Kasumi-1 (cell line): ENCODE measurements around the gene UBE2E1.
A peak's percentile ranks its signal among the peaks of the same experiment; 100 is the strongest.
"Not testable (repeated sequence)": the region's sequence is repeated elsewhere in the genome, so short reads cannot be mapped to it uniquely, and the experiment has no call there.

Experiments
- DNase-seq, 2 experiments: peaks; one replicate each; lab custom pipeline; 2025; lab: John Stamatoyannopoulos, UW

Gene UBE2E1

DNA sequence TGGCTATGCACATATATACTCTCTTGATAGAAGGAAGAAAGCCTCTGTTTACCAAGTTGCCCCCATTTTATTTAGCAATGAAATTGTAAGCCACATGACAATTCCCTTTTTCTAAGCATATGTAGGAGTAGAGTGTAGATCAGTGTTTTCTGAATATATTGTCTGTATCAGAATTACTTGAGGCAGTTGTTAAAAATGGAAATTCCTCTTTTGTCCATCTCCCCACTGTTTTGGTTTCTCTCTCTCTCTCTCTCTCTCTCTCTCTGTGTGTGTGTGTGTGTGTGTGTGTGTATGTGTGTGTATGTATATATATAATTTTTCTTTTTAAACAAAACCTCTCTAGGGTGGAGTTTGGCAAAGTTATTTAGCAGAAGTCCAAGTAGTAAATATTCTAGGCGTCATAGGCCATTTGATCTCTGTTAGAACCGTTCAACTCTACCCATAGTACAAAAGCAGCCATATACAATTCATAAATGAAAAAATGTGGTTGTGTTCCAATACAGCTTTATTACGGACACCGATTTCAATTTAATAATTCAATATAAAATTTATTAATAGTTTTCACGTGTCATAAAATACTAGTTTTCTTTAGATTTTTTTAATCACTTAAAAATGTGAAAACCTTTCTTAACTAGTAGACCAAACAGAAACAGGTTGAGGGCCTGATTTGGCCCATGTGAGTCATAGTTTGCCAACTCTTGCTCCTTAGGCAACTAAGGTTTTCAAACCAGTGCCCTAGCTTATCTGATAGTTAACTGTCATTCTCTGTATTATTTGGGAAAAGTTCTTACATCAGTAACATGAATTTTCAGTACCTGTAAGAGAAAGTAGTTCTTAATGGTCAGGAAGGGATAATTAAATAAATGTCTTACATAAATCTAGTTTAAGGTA is 39.8 kb downstream of the UBE2E1 start:
- DNase-seq: peak; percentile 9 to 18

- not testable (repeated sequence) for DNase-seq
These were observed 43.7 kb downstream of the UBE2E1 start for GRCh38 chr3:23849462-23849861.

- DNase-seq: no peak
These were observed 50.5 kb downstream of the UBE2E1 start for GRCh38 chr3:23856286-23856685.

DNA sequence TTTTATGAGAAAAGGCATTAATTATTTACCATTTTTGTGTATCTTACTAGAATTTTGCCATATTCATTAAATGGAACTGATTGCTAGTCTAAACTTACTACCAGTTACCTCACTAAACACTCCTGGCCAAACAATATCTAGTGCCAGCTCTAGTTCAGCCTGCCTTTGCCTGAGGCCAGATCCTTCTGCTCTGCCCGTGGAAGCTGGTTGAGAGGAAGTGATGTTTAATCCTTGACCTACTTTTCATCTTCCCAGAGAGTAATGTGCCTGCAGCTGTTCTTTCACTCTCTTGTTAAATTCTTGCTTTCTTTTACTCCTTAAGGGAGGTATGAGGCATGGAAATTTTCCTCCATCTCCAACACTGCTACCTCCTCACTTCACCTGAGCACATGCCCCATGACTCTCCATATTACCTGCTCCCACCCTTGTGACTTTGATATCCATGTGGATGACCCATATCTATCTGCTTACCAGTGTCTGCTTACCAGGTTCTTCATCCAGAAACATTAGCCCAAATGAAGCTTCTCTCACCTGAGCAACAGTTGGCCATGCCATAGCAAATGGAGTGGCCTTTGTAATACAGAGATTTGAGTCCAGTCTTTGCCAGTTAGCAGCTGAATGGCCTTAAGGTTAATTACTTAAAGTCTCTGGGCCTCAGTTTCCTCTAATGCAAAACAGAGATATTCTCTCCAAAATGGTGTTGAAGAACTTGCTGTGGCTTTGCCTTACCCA is 53.4 kb downstream of the UBE2E1 start:
- DNase-seq: no peak

DNA sequence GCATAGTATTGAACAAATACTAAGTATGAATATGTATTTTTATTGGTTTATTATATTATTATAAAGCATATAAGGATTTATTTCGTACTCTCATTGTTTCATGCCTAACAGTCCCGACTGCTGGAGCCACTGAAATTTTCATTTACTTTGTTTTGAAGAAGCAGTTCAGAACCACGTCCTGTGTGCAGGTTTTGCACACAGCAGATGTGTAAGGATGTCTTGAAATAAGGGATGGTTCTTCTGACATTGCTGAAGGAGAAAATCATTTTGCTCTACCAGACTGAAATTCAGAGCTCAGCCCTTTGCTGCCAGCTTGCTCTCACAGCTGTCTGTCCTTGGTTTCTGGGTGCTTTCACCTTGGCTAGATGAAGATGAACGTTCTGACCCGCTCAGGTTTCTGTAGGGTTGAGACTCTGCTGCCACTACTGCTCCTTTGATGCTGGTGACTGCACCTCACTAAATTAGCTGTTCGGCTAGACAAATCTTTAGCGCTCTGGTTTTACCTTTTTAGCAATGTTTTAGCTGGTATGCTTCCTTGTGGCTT is 54.2 kb downstream of the UBE2E1 start:
- no peak for DNase-seq

- DNase-seq: no peak
These were observed 55.9 kb downstream of the UBE2E1 start for GRCh38 chr3:23861689-23862088.

DNA sequence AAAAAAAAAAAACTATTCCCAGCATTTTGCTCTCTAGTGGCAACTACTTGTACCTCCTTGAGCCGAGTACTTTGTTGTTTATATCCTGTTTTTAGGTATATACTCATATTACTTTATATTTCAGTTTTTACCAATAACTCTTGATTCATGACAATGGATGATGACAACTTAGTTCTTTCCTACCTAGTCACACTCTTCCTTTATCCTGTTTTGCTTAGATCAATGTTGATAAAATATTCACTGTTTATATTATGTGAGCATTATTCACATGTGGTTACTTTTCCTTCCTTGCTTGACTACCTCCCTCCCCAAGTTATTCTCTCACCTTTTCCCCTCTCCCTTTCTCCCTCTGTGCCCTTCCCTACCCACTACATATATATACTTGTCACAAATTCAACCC is 57.3 kb downstream of the UBE2E1 start:
- no peak for DNase-seq

DNA sequence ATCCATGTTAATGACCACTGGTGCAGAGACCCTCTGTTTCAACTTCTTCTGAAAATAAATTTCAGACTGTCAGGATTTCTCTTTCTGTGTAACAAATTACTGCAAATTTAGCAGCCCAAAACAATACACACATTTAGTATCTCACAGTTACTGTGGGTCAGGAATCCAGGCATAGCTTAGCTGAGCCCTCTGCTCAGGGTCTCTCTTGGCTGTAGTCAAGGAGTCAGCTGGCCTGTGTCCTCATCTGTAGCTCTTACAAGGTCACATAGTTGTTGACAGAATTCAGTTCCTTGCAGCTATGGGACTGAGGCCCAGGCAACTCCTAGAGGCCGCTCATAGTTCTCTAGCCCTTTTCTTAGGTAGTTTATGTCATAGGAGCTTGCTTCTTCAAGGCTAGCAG is 59.2 kb downstream of the UBE2E1 start:
- DNase-seq: no peak

DNA sequence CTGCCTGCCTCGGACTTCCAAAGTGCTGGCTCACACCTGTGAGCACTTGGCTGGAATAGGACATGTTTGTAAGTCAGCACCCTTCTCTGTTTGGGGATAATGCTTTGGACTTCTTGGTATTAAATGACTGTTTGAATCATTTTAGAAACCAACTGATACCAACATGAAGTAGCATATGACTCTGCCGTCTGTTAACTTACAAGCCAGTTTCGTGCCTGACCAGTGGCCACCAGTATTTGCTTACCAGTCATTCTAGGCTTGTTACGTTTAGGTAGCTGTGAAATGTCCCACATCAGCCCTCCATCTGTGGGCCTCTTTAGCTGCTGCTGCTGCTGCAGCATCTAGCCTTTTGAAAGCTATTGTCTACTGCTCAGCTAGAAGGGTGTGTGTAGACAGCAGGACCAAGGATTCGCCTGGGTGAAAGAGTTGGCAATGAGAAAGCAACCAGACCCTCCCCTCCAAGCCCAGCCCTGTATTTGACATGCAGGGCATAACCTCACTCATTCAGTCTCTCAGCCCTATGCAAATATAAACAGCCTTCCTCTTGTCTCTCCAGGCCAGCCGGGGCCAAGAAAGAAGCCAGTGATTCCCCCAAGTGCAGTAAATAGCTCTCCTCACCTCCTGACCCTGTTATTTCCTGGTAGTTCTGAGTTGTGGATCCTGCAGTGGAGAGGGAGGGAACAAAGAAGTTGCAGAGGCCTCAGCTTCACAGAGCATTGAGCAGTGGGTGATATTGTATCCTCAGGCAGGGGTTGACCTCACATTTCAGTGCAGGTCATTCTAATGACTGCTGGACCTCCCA is 60.0 kb downstream of the UBE2E1 start:
- no peak for DNase-seq

DNA sequence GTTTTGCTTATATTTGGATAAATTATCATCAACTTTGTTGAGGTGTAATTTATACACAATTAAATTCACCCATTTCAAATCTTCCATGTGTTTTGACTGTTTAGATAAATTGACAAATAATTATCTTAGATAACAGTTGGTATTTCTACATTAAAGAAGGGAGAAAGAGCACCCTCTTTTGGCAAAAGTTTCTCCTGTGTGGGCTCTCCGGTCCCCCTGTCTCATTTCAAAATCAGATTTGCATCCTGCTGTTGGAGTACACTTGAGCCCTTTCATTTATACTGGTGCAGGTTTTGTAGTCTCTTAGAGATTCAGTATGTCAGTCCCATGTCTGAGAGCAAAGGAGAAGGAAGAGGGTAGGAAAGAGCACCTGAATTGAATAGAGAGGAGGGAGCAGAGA is 61.6 kb downstream of the UBE2E1 start:
- DNase-seq: no peak

GRCh38 chr3:23867838-23868237 is 62.1 kb downstream of the UBE2E1 start:
- DNase-seq: no peak

GRCh38 chr3:23869977-23870662 is 64.4 kb downstream of the UBE2E1 start:
- no peak for DNase-seq

DNA sequence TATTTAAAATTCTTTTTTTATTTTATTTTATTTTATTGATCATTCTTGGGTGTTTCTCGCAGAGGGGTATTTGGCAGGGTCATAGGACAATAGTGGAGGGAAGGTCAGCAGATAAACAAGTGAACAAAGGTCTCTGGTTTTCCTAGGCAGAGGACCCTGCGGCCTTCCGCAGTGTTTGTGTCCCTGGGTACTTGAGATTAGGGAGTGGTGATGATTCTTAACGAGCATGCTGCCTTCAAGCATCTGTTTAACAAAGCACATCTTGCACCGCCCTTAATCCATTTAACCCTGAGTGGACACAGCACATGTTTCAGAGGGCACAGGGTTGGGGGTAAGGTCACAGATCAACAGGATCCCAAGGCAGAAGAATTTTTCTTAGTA is 64.9 kb downstream of the UBE2E1 start:
- DNase-seq: not testable (repeated sequence)

DNA sequence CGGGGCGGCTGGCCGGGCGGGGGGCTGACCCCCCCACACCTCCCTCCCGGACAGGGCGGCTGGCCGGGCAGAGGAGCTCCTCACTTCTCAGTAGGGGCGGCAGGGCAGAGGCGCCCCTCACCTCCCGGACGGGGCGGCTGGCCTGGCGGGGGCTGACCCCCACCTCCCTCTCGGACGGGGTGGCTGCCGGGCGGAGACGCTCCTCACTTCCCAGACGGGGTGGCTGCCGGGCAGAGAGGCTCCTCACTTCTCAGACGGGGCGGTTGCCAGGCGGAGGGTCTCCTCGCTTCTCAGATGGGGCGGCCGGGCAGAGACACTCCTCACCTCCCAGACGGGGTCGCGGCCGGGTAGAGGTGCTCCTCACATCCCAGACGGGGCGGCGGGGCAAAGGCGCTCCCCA is 65.6 kb downstream of the UBE2E1 start:
- not testable (repeated sequence) for DNase-seq

- DNase-seq: no peak
These were observed 66.6 kb downstream of the UBE2E1 start for GRCh38 chr3:23872330-23872729.

DNA sequence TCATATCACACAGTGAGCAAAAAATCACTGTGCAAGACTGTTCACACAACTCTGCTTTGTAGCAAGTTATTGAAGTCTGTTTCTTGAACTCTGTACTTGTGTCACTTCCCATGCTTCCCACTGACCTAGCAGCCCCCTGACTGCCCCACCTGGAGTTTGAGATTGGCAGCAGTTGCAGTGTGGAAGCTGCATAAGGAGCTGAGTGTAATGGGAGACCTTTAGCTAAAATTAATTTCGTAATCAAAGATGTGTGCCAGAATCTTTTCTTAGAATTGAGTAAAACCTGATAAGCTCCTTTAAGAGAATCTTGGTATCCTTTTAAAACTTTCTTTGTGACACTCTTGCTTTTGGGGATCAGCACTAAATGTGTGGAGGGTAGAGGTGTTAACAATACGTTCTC is 68.2 kb downstream of the UBE2E1 start:
- no peak for DNase-seq

DNA sequence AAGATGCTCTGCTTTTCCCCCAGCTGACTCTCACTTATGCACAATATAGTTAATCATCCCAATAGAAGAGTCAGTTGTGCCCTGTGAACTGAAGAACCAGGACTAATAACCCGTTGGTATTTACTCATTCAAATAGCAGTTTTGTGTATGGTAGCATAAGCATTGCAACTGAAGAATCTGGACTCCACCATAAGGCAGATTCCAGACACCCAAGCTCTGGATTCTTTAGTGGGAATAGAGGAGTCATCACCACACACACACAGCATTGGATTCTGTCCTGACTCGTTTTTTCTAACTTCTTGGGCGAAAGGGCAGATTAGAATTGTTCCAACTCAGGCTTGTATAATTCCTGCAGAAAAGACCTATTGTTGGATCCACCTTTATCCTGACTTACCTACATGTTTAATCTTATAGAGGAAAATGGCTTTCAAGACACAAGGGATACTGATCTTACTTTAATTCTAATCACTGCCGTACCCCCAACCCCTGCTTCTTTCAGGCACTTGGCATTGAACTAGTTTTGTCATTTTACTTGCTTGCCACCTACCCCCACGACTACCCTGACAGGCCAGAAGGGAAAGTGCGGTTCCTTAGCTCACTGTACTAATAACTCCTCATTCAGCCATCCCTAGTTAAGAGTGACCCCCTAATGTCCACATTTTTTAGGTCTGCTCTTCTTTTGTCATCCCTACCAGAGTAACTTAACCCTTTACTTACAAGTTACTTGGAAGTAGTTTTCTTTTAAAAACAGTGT is 68.8 kb downstream of the UBE2E1 start:
- no peak for DNase-seq

GRCh38 chr3:23875113-23875725 is 69.5 kb downstream of the UBE2E1 start:
- no peak for DNase-seq

DNA sequence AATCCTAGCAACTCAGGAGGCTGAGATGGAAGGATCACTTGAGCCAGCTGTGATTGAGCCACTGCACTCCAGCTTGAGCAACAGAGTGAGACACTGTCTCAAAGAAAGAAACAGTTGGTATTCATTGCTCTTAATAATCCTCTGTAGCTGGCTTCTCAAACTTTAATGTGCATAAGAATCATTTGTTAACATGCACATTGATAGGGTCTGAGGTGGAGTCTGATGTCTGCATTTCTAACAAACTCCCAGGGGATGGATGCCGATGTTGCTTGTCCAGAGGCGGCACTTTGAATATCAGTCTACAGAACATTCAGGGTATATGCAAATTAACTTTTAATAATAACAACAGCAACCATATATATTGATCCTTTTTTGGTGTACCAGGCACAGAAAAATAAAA is 71.2 kb downstream of the UBE2E1 start:
- DNase-seq: no peak

DNA sequence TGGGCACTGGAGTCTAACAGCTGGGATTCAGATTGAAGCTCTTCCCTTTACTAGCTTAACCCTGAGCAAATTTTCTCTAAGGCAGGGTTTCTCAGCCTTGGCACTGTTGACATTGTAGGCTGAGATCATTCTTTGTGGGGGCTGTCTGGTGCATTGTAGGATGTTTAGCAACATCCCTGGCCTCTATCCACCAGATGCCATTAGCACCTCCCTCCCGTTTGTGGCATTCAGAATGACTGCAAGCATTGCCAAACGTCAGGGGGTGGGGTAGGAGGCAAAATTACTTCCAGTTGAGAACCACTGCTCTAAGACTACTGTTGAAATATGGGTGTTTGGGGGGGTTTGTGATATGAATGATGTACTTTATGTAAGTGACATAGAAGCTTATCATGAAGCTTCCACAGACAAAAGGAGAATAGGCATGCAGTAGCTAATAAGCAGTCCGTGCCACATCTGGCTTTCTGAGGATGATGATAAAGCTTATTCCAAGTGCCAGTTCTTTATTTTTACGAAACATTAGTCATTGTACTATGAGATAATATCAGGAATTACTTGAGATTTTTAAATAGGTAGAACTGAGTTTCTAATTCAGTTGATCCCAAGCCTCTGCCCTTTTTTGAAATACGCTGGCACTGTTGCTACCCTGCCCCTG is 71.7 kb downstream of the UBE2E1 start:
- DNase-seq: peak; percentile 39 to 40
